GM23338 (cell line): ENCODE results near the gene TMEM106C. TPM values are rescaled to one million over a fixed set of nuclear protein-coding genes. Genes with fewer than 3 reads are reported as not detected.

Experiments
- ATAC-seq: fragments of 200-7000 bp; cut with Tn5 transposase; 3 replicates; pipeline ENCODE4 v1.9.1; 2020
- DNase-seq: peaks from one replicate; pipeline ENCODE4 v3.0.0-alpha.2; 2015; ENCODE audit warnings: low spot score
- H2AFZ ChIP-seq: fragments of 200-600 bp; sonication (generic); 2 replicates; pipeline ENCODE4 v1.8.0; 2016; ENCODE audit warnings: antibody characterized with exemption, mild to moderate bottlenecking, moderate library complexity
- H3F3A ChIP-seq: fragments of 200-600 bp; sonication (generic); replicated peaks from 2 replicates; pipeline ENCODE4 v1.8.0; 2017; ENCODE audit warnings: antibody characterized with exemption, mixed run types, low read depth
- H3K27ac ChIP-seq: fragments of 200-600 bp; sonication (generic); 2 replicates; pipeline ENCODE4 v1.6.1; 2016; ENCODE audit warnings: low read depth
- H3K27me3 ChIP-seq: fragments of 200-600 bp; sonication (generic); 2 replicates; pipeline ENCODE4 v1.8.0; 2016; ENCODE audit warnings: mild to moderate bottlenecking, mixed run types, moderate library complexity; ENCODE audit not compliant: insufficient read depth
- H3K36me3 ChIP-seq: fragments of 200-600 bp; sonication (generic); 2 replicates; pipeline ENCODE4 v1.8.0; 2016; ENCODE audit warnings: mild to moderate bottlenecking; ENCODE audit not compliant: insufficient read depth
- H3K4me1 ChIP-seq: fragments of 200-600 bp; sonication (generic); 2 replicates; pipeline ENCODE4 v1.8.0; 2016; ENCODE audit warnings: mild to moderate bottlenecking, moderate library complexity; ENCODE audit not compliant: insufficient read depth
- H3K4me2 ChIP-seq: fragments of 200-600 bp; sonication (generic); 2 replicates; pipeline ENCODE4 v1.7.1; 2017; ENCODE audit warnings: mixed run types
- H3K4me3 ChIP-seq: fragments of 200-600 bp; sonication (generic); 2 replicates; pipeline ENCODE4 v1.6.1; 2016; ENCODE audit warnings: mixed run types
- H3K79me2 ChIP-seq: fragments of 200-600 bp; sonication (generic); replicated peaks from 2 replicates; pipeline ENCODE4 v1.8.0; 2017; ENCODE audit warnings: mild to moderate bottlenecking; ENCODE audit not compliant: insufficient read depth
- H3K9me2 ChIP-seq: fragments of 200-600 bp; sonication (generic); 2 replicates; pipeline ENCODE4 v1.8.0; 2017; ENCODE audit not compliant: insufficient read depth
- H4K20me1 ChIP-seq: fragments of 200-600 bp; sonication (generic); replicated peaks from 2 replicates; pipeline ENCODE4 v1.8.0; 2017; ENCODE audit warnings: mild to moderate bottlenecking; ENCODE audit not compliant: insufficient read depth
- H3K27ac Mint-ChIP-seq: 2 replicates; pipeline ENCODE4 v1.8.0; 2020; ENCODE audit warnings: inconsistent platforms, mild to moderate bottlenecking, moderate library complexity, mixed read lengths
- H3K27me3 Mint-ChIP-seq: 3 replicates; pipeline ENCODE4 v1.8.0; 2022; ENCODE audit warnings: low read depth, mild to moderate bottlenecking, moderate library complexity, mixed read lengths, inconsistent platforms; ENCODE audit not compliant: insufficient read depth, poor library complexity
- H3K36me3 Mint-ChIP-seq: 3 replicates; pipeline ENCODE4 v1.8.0; 2021; ENCODE audit warnings: low read depth, mild to moderate bottlenecking, inconsistent platforms, moderate library complexity, mixed read lengths
- H3K4me1 Mint-ChIP-seq: 3 replicates; pipeline ENCODE4 v1.8.0; 2020; ENCODE audit warnings: mild to moderate bottlenecking, inconsistent platforms, mixed read lengths
- H3K4me3 Mint-ChIP-seq: 3 replicates; pipeline ENCODE4 v1.8.0; 2021; ENCODE audit warnings: moderate library complexity, mild to moderate bottlenecking, inconsistent platforms, mixed read lengths
- H3K9me3 Mint-ChIP-seq: 3 replicates; pipeline ENCODE4 v1.8.0; 2020; ENCODE audit warnings: moderate library complexity, mild to moderate bottlenecking, inconsistent platforms, mixed read lengths
- CREB1 ChIP-seq: fragments of 250-450 bp; sonication (Bioruptor Pico); IDR thresholded peaks from 2 replicates; pipeline ENCODE4 v1.5.0; 2020; ENCODE audit warnings: low read depth, mild to moderate bottlenecking, moderate library complexity
- EZH2phosphoT487 ChIP-seq: fragments of 200-600 bp; sonication (generic); IDR thresholded peaks from one replicate; pipeline ENCODE4 v1.8.1; 2018; ENCODE audit warnings: antibody characterized with exemption; ENCODE audit not compliant: unreplicated experiment
- NANOG ChIP-seq: IDR thresholded peaks from 2 replicates; pipeline ENCODE4 v1.6.1; 2016; ENCODE audit warnings: antibody characterized with exemption, borderline replicate concordance
- ZNF114 ChIP-seq: fragments of 250-450 bp; sonication (Bioruptor Pico); IDR thresholded peaks from 2 replicates; pipeline ENCODE4 v1.5.0; 2020; ENCODE audit warnings: mild to moderate bottlenecking, moderate library complexity
- ZNF331 ChIP-seq: fragments of 250-450 bp; sonication (Bioruptor Pico); IDR thresholded peaks from 2 replicates; pipeline ENCODE4 v1.5.0; 2020; ENCODE audit warnings: low read depth, mild to moderate bottlenecking, moderate library complexity
- polyA plus RNA-seq: library from polyadenylated mRNA; unstranded; fragments of >200 nt; fragmentation: Nextera tagmentation; extraction: Ambion mirVana; gene quantifications from 2 replicates; pipeline ENCODE4 v1.2.1, GENCODE V29; 2016
- total RNA-seq: library from RNA; depleted of rRNA; stranded (reverse); fragments of >200 nt; shearing (Covaris generic); gene quantifications from 2 replicates; pipeline ENCODE4 v1.2.3, GENCODE V29; 2014
- TF ChIP-seq, protein P1 (sequence below): IDR thresholded peaks from one replicate; pipeline ENCODE4 v1.6.1; 2018; ENCODE audit warnings: antibody characterized with exemption; ENCODE audit not compliant: unreplicated experiment
- TF ChIP-seq, protein P2 (sequence below): IDR thresholded peaks from 2 replicates; pipeline ENCODE4 v1.6.1; 2016; ENCODE audit warnings: antibody characterized with exemption
- TF ChIP-seq, protein P3 (sequence below), 2 experiments: fragments of 200-600 bp in 1 of 2; sonication (generic) in 1 of 2; conservative IDR thresholded peaks; 2 replicates each; pipeline versions ENCODE4 v1.5.1 to v1.6.1; 2016 to 2017; ENCODE audit warnings: antibody characterized with exemption in 2 of 2, low read depth in 2 of 2, mild to moderate bottlenecking in 2 of 2, moderate library complexity in 1 of 2

TMEM106C gene
- total and polyA plus RNA-seq, 2 experiments from 2014 or later: 43.5 to 83.7 TPM

DNA sequence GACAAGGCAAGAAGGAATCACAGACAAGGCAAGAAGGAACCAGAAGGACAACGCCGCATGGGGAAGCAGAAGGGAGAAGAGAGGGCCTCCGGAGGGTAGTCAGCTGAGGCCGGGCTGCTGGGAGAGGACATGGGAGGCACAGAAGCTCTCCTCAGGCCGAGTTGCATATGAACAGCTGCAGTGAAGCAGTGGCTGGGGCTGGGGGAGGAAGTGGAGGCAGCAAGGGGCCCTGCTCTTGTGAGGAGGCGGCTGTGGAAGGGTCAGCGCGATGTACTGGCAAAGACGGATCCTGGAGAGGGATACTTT is 22.0 kb upstream of the TMEM106C start (continued):
- TF ChIP-seq CREB1: no peak
- TF ChIP-seq, protein P1, sequence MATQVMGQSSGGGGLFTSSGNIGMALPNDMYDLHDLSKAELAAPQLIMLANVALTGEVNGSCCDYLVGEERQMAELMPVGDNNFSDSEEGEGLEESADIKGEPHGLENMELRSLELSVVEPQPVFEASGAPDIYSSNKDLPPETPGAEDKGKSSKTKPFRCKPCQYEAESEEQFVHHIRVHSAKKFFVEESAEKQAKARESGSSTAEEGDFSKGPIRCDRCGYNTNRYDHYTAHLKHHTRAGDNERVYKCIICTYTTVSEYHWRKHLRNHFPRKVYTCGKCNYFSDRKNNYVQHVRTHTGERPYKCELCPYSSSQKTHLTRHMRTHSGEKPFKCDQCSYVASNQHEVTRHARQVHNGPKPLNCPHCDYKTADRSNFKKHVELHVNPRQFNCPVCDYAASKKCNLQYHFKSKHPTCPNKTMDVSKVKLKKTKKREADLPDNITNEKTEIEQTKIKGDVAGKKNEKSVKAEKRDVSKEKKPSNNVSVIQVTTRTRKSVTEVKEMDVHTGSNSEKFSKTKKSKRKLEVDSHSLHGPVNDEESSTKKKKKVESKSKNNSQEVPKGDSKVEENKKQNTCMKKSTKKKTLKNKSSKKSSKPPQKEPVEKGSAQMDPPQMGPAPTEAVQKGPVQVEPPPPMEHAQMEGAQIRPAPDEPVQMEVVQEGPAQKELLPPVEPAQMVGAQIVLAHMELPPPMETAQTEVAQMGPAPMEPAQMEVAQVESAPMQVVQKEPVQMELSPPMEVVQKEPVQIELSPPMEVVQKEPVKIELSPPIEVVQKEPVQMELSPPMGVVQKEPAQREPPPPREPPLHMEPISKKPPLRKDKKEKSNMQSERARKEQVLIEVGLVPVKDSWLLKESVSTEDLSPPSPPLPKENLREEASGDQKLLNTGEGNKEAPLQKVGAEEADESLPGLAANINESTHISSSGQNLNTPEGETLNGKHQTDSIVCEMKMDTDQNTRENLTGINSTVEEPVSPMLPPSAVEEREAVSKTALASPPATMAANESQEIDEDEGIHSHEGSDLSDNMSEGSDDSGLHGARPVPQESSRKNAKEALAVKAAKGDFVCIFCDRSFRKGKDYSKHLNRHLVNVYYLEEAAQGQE: no peak
- TF ChIP-seq NANOG: no peak
- no peak for TF ChIP-seq ZNF114 (CRISPR knock-in tag)
- TF ChIP-seq, protein P2, sequence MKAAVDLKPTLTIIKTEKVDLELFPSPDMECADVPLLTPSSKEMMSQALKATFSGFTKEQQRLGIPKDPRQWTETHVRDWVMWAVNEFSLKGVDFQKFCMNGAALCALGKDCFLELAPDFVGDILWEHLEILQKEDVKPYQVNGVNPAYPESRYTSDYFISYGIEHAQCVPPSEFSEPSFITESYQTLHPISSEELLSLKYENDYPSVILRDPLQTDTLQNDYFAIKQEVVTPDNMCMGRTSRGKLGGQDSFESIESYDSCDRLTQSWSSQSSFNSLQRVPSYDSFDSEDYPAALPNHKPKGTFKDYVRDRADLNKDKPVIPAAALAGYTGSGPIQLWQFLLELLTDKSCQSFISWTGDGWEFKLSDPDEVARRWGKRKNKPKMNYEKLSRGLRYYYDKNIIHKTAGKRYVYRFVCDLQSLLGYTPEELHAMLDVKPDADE: no peak
- TF ChIP-seq ZNF331 (CRISPR knock-in tag): no peak

DNA sequence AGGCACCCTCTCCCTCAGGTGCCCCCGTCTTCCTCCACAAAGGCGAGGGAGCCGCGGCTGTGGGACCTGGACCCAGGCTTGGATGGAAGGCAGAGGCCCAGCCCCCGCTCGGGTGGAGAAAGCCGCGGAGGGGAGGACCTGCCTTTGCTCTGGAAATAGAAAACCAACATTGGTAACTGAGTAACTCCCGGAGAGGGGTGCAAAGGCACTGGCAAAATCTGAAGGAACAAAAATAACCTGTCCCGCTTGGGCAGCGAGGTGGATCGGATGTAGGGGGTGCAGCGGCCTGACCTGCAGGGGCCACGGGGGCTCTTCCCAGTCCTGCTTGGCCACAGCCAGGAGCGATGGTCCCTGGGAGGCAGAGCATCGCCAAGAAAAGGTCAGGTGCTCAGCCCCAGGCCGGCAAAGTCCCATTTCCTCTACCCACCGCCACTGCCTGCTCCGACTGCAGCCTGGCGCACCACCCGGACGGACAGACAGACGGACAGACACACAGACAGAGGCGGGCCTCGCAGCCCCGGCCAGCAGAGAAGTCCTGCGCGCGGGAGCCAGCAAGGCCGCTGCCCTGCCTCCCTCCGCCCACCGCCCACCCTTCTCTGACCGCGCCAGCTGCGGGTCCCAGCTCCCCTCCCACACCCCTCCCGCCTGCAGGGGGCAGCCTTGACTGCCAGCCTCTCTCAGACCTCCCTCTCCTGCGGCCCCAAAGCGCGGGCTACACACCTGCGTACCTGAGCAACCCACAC is 21.4 kb upstream of the TMEM106C start:
- Histone ChIP-seq H3K79me2 (no peaks in the 10 kb centered on the region), H3K4me3 (peak overlapping the region; percentile 51)

More for the DNA sequence above, 21.4 kb upstream of the TMEM106C start:
- no peak overlapping the region for H3K27ac Mint-ChIP-seq
- peaks cover 13% of the 10 kb centered on the region for H3K4me1 ChIP-seq
- no peak overlapping the region for H3K27ac ChIP-seq
- TF ChIP-seq, protein P3, sequence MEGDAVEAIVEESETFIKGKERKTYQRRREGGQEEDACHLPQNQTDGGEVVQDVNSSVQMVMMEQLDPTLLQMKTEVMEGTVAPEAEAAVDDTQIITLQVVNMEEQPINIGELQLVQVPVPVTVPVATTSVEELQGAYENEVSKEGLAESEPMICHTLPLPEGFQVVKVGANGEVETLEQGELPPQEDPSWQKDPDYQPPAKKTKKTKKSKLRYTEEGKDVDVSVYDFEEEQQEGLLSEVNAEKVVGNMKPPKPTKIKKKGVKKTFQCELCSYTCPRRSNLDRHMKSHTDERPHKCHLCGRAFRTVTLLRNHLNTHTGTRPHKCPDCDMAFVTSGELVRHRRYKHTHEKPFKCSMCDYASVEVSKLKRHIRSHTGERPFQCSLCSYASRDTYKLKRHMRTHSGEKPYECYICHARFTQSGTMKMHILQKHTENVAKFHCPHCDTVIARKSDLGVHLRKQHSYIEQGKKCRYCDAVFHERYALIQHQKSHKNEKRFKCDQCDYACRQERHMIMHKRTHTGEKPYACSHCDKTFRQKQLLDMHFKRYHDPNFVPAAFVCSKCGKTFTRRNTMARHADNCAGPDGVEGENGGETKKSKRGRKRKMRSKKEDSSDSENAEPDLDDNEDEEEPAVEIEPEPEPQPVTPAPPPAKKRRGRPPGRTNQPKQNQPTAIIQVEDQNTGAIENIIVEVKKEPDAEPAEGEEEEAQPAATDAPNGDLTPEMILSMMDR (conservative IDR thresholded peaks at IDR 0.05; ENCODE audit: low read depth in 2 of 2): peak; percentile 41 to 87
- TF ChIP-seq EZH2phosphoT487: no peak
- H3F3A ChIP-seq: no peaks in the 10 kb centered on the region
- no peaks in the 10 kb centered on the region for H4K20me1 ChIP-seq
- peak; percentile 94 for ATAC-seq
- H3K4me1 Mint-ChIP-seq: peaks cover 23% of the 10 kb centered on the region
- H3K36me3 ChIP-seq: no peaks in the 10 kb centered on the region
- peaks cover 26% of the 10 kb centered on the region for H3K27me3 Mint-ChIP-seq
- H3K36me3 Mint-ChIP-seq: no peaks in the 10 kb centered on the region; the same call in 2 of the 3 replicates
- no peaks in the 10 kb centered on the region for H3K9me3 Mint-ChIP-seq
- H3K4me3 Mint-ChIP-seq: peak overlapping the region; percentile 44
- H2AFZ ChIP-seq: peak overlapping the region; percentile 98
- H3K4me2 ChIP-seq: peak overlapping the region; percentile 78
- peaks cover 20% of the 10 kb centered on the region for H3K27me3 ChIP-seq
- DNase-seq: peak; percentile 93
- no peaks in the 10 kb centered on the region for H3K9me2 ChIP-seq
